Fibroblast of villous mesenchyme (primary cell): ENCODE data around the gene COMMD3. TPM values are rescaled to one million over a fixed set of nuclear protein-coding genes. Genes with fewer than 3 reads are reported as not detected.

ENCODE experiments used
- DNase-seq: peaks from one replicate; pipeline ENCODE4 v3.0.0-alpha.2; 2010; ENCODE audit warnings: low read depth
- H3K4me3 ChIP-seq: 2 replicates; pipeline ENCODE4 v1.5.1; 2011; ENCODE audit warnings: low read depth, mild to moderate bottlenecking, low read length
- CTCF ChIP-seq: IDR thresholded peaks from 2 replicates; pipeline ENCODE4 v1.5.1; 2012; ENCODE audit warnings: low read depth, mild to moderate bottlenecking, low read length; ENCODE audit not compliant: insufficient read depth
- total RNA-seq: library from RNA; depleted of rRNA; stranded (reverse); fragments of >200 nt; gene quantifications from 2 replicates; pipeline ENCODE4 v1.2.3, GENCODE V29; 2012

The COMMD3 gene
- total RNA-seq, 1 donor = 38.4 TPM

GRCh38 chr10:22342421-22342820 is 26.2 kb downstream of the COMMD3 start:
- H3K4me3 ChIP-seq = no peak overlapping the region
- DNase-seq = no peak
- no peak for TF ChIP-seq CTCF

GRCh38 chr10:22343731-22344130 is 27.5 kb downstream of the COMMD3 start:
- TF ChIP-seq CTCF = no peak
- DNase-seq = no peak
- no peak overlapping the region for H3K4me3 ChIP-seq

- TF ChIP-seq CTCF = no peak
- DNase-seq = no peak
- no peak overlapping the region for H3K4me3 ChIP-seq
Observed at GRCh38 chr10:22344249-22344648, 28.1 kb downstream of the COMMD3 start.

- no peak for DNase-seq
- no peak overlapping the region for H3K4me3 ChIP-seq
- no peak for TF ChIP-seq CTCF
Observed at GRCh38 chr10:22344781-22345300, 28.7 kb downstream of the COMMD3 start.

GRCh38 chr10:22345301-22346095 is 29.3 kb downstream of the COMMD3 start, which contains the start of gene SPAG6:
Gene SPAG6 (plus strand): TSS chr10:22345496. CDS start chr10:22345612, 116 bp downstream.
- TF ChIP-seq CTCF = no peak
- no peak within 1 kb of the TSS for H3K4me3 ChIP-seq
- no peak for DNase-seq

- H3K4me3 ChIP-seq = no peak overlapping the region
- TF ChIP-seq CTCF = no peak
Observed at GRCh38 chr10:22346096-22346661, 30.0 kb downstream of the COMMD3 start.

More at GRCh38 chr10:22346096-22346661, 30.0 kb downstream of the COMMD3 start:
- no peak for DNase-seq
